ENCODE measurements around the gene IL1RN.

DNA sequence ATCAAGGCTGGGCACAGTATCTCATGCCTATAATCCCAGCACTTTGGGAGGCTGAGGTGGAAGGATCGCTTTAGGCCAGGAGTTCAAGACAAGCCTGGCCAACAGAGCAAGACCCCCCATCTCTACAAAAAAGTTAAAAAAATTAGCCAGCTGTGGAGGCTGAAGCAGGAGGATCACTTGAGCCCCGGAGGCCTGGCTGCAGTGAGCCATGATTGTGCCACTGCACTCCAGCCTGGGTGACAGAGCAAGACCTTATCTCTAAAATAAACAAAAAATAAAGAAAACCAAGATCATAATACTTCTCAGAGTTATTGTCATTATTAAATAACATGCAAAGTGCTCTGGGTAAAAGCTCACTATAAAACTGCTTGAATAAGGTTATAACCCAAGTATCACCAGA lies 14.9 kb downstream of the IL1RN start:
- TF ChIP-seq, protein P1, sequence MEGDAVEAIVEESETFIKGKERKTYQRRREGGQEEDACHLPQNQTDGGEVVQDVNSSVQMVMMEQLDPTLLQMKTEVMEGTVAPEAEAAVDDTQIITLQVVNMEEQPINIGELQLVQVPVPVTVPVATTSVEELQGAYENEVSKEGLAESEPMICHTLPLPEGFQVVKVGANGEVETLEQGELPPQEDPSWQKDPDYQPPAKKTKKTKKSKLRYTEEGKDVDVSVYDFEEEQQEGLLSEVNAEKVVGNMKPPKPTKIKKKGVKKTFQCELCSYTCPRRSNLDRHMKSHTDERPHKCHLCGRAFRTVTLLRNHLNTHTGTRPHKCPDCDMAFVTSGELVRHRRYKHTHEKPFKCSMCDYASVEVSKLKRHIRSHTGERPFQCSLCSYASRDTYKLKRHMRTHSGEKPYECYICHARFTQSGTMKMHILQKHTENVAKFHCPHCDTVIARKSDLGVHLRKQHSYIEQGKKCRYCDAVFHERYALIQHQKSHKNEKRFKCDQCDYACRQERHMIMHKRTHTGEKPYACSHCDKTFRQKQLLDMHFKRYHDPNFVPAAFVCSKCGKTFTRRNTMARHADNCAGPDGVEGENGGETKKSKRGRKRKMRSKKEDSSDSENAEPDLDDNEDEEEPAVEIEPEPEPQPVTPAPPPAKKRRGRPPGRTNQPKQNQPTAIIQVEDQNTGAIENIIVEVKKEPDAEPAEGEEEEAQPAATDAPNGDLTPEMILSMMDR (CRISPR knock-in tag; IDR thresholded peaks at IDR 0.05) = no peak
- TF ChIP-seq NKX3-1 (CRISPR knock-in tag; IDR thresholded peaks at IDR 0.05) (no peak), ZBTB44 (CRISPR knock-in tag; IDR thresholded peaks at IDR 0.05) (no peak), ZNF558 (CRISPR knock-in tag; IDR thresholded peaks at IDR 0.05; ENCODE audit: borderline replicate concordance) (no peak), RAD51 (IDR thresholded peaks at IDR 0.05; ENCODE audit: borderline replicate concordance) (no peak), PRPF4 (IDR thresholded peaks at IDR 0.05; ENCODE audit: low read depth, low read length, poor library complexity, severe bottlenecking) (no peak), TRIM24 (CRISPR knock-in tag; IDR thresholded peaks at IDR 0.05) (no peak), POLR2A (IDR thresholded peaks at IDR 0.05; ENCODE audit: insufficient read depth in 1 of 2, low read depth in 2 of 2, low read length in 2 of 2) (no peak), EZH2 (conservative IDR thresholded peaks at IDR 0.05; ENCODE audit: low read depth, low read length) (no peak), EHMT2 (IDR thresholded peaks at IDR 0.05; ENCODE audit: borderline replicate concordance, low read depth, low read length) (no peak), FOXO1 (CRISPR knock-in tag; IDR thresholded peaks at IDR 0.05) (no peak)
